OCI-LY3 (cell line): Measurements from ENCODE around the gene MCC.

Experiments used
- CTCF ChIP-seq: fragments of 200-600, 300-600 bp; sonication (generic); IDR thresholded peaks from 2 replicates; pipeline ENCODE4 v1.5.1; 2014; ENCODE audit warnings: antibody characterized with exemption, low read length, low read depth
- EZH2phosphoT487 ChIP-seq: fragments of 200-600 bp; shearing (Covaris generic); IDR thresholded peaks from 2 replicates; pipeline ENCODE4 v1.6.1; 2018; ENCODE audit warnings: antibody characterized with exemption, mixed run types, low read depth

DNA sequence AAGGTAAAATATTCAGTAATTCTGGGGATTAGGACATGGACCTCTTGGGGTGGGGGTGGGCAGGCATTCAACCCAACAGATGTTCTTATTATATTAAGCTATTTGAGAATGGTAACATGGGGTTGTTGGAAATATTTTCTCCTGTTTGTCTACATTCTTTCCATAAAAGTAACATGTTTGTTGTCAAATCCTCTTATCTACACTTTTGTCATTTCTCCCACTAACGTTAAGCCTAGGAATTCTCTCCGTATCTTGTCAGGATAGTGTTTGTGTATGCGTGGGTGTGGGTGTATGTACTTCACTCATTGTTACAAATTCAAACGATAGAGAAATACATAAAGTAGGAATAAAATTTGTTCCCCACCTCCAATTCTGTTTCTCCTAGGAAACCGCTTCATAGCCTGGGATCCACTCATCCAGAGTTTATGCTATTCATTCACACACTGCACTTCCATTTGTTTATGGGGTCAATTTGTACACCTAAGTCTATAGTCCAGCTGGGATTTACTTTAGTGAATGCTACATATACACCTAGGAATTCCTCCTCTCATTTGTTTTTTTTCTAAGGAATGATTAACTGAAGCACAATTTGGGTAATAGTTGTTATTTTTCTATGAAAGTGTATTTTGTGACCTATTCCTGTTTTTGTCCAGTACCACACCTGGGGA, 294.8 kb downstream of the MCC start:
- no peak for TF ChIP-seq CTCF
- TF ChIP-seq EZH2phosphoT487, result no peak
